ENCODE data around the gene SLC25A30.

Gene SLC25A30

GRCh38 chr13:45417790-45418534, at the start of gene SLC25A30:
Gene SLC25A30, minus strand, starts transcription at chr13:45418373. Its CDS starts 6,948 bp downstream, at chr13:45411425.
- DNase-seq: peak; percentile 85

- no peak for DNase-seq
These were observed 48.2 kb upstream of the SLC25A30 start for GRCh38 chr13:45466359-45466758.

GRCh38 chr13:45464687-45465453, 46.7 kb upstream of the SLC25A30 start, which contains the start of gene COG3:
Gene COG3, plus strand, starts transcription at chr13:45464939. Its CDS starts 98 bp downstream, at chr13:45465037.
- DNase-seq: peak; percentile 94

- no peak for DNase-seq
These were observed 46.0 kb upstream of the SLC25A30 start for GRCh38 chr13:45464141-45464686.

GRCh38 chr13:45456196-45456972, 38.2 kb upstream of the SLC25A30 start:
- DNase-seq: peak; percentile 49

GRCh38 chr13:45454204-45454603, 36.0 kb upstream of the SLC25A30 start:
- no peak for DNase-seq

- no peak for DNase-seq
These were observed 33.1 kb upstream of the SLC25A30 start for GRCh38 chr13:45451282-45451681.

GRCh38 chr13:45448965-45449559, 30.9 kb upstream of the SLC25A30 start:
- DNase-seq: no peak

GRCh38 chr13:45447050-45447661, 29.0 kb upstream of the SLC25A30 start:
- no peak for DNase-seq

- DNase-seq: peak; percentile 25
These were observed 28.0 kb upstream of the SLC25A30 start for GRCh38 chr13:45446181-45446580.

GRCh38 chr13:45445053-45445452, 26.9 kb upstream of the SLC25A30 start:
- DNase-seq: no peak

GRCh38 chr13:45441633-45442032, 23.5 kb upstream of the SLC25A30 start:
- peak; percentile 12 for DNase-seq

GRCh38 chr13:45439781-45440462, 21.7 kb upstream of the SLC25A30 start:
- DNase-seq: no peak

- no peak for DNase-seq
These were observed 20.8 kb upstream of the SLC25A30 start for GRCh38 chr13:45439008-45439407.

- DNase-seq: no peak
These were observed 19.8 kb upstream of the SLC25A30 start for GRCh38 chr13:45437947-45438346.

GRCh38 chr13:45436953-45437352, 18.8 kb upstream of the SLC25A30 start:
- DNase-seq: no peak

- DNase-seq: no peak
These were observed 18.2 kb upstream of the SLC25A30 start for GRCh38 chr13:45436332-45436731.

- no peak for DNase-seq
These were observed 16.6 kb upstream of the SLC25A30 start for GRCh38 chr13:45434556-45435371.

GRCh38 chr13:45433381-45433790, 15.2 kb upstream of the SLC25A30 start:
- DNase-seq: no peak

GRCh38 chr13:45432737-45433380, 14.7 kb upstream of the SLC25A30 start:
- no peak for DNase-seq
